ENCODE data around the gene SLC4A11.
"Not testable (repeated sequence)": the region's sequence is repeated elsewhere in the genome, so short reads cannot be mapped to it uniquely, and the experiment has no call there.

Gene SLC4A11

GRCh38 chr20:3229798-3230197, 9.2 kb downstream of the SLC4A11 start:
- no peak overlapping the region for H3K27ac ChIP-seq
- DNase-seq (ENCODE audit: low read depth, low spot score), result no peak

DNA sequence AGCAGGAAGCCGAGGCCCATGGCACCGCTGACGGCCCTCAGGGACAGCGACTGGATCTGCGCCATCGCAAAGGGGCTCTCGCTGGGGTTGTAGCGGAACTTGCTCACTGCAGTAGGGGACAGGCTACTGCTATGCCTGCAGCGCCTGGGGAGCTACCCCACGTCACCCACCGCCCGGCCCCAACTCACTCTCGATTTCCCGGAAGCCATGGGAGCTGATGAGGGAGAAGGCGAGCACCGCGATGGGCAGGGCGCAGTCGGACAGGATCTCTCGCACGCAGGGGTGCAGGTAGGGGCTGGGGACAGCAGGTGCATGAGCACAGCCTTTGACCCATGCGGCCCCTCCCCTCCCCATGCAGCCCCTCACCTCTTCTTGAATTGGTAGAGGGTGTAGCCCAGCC, 9.8 kb downstream of the SLC4A11 start:
- no peak overlapping the region for H3K27ac ChIP-seq
- no peak for DNase-seq (ENCODE audit: low read depth, low spot score)

- no peak overlapping the region for H3K27ac ChIP-seq
- DNase-seq (ENCODE audit: low read depth, low spot score), result no peak
Observed at GRCh38 chr20:3228750-3229032, 10.3 kb downstream of the SLC4A11 start.

- DNase-seq (ENCODE audit: low read depth, low spot score), result no peak
- H3K27ac ChIP-seq, result peak overlapping the region; percentile 59
Observed at GRCh38 chr20:3227936-3228749, 10.8 kb downstream of the SLC4A11 start.

GRCh38 chr20:3227506-3227905, 11.5 kb downstream of the SLC4A11 start:
- peak overlapping the region; percentile 59 for H3K27ac ChIP-seq
- DNase-seq (ENCODE audit: low read depth, low spot score), result no peak

- H3K27ac ChIP-seq, result peak overlapping the region; percentile 59
- DNase-seq (ENCODE audit: low read depth, low spot score), result no peak
Observed at GRCh38 chr20:3226864-3227263, 12.1 kb downstream of the SLC4A11 start.

DNA sequence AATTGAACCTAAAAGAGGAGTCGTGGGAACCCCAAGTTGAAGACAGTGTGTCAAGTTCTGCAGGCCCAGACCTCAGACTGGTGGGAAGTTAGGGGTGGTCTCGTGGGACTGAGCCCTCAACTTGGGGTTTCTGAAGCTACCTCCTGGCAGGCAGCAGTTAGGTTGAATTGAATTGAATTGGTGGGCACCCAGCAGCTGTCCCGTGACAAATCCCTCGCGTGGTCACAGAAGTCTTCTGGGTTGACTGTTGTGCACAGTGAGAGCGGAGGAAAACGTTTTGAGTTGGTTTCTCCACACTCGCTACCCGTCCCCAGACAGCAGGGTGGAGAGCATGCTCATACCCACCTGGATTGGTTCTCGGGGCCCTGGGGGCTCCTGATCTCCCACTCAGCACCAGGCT, 12.9 kb downstream of the SLC4A11 start:
- no peak for DNase-seq (ENCODE audit: low read depth, low spot score)
- peak overlapping the region; percentile 74 for H3K27ac ChIP-seq

- no peak for DNase-seq (ENCODE audit: low read depth, low spot score)
- peak overlapping the region; percentile 74 for H3K27ac ChIP-seq
Observed at GRCh38 chr20:3224681-3225421, 14.1 kb downstream of the SLC4A11 start.

GRCh38 chr20:3223994-3224680, 14.9 kb downstream of the SLC4A11 start:
- peak overlapping the region; percentile 74 for H3K27ac ChIP-seq
- DNase-seq (ENCODE audit: low read depth, low spot score), result no peak

- H3K27ac ChIP-seq, result peak overlapping the region; percentile 74
- DNase-seq (ENCODE audit: low read depth, low spot score), result no peak
Observed at GRCh38 chr20:3223651-3223993, 15.4 kb downstream of the SLC4A11 start.

GRCh38 chr20:3222635-3223600, 16.1 kb downstream of the SLC4A11 start:
- H3K27ac ChIP-seq, result peak overlapping the region; percentile 74
- DNase-seq (ENCODE audit: low read depth, low spot score), result no peak

DNA sequence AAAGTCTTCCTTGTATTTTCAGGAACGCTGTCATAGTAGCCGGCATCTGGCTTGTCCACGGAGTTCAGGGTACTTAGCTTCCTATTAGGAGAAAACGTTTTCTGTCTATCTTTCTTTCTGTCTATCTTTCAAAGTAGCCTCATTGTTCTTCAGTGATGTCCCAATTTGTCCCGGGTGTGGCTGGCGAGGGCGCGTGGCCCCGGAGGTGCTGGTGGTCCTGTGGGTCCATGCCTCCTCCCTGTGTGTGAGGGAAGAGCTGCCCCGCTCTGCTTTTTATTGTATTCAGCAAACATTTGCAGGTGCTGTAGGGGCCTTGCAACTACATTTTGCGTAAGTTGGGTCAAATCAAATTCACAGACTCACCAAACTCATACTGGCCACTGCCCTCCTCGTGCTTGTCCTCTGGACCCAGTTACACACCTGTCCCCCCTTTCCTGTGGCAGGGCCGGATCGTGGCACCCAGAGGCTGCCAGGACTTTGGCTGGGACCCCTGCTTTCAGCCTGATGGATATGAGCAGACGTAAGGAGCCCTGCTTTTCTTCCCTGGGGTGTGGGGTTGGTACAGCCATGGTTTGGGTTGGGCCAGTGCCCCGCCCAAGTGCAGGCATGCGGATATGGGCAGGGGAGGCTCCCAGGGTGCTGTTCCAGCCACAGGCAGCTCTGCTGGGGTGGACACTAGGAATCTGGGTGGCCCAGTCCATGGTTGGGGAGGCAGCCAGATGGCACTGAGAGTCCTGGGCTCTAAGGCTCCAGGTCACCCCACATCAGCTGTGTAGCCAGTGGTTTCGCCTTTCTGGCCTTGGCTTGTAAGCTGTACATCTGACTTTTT, 17.4 kb downstream of the SLC4A11 start:
- H3K27ac ChIP-seq, result peak overlapping the region; percentile 74
- no peak for DNase-seq (ENCODE audit: low read depth, low spot score)

DNA sequence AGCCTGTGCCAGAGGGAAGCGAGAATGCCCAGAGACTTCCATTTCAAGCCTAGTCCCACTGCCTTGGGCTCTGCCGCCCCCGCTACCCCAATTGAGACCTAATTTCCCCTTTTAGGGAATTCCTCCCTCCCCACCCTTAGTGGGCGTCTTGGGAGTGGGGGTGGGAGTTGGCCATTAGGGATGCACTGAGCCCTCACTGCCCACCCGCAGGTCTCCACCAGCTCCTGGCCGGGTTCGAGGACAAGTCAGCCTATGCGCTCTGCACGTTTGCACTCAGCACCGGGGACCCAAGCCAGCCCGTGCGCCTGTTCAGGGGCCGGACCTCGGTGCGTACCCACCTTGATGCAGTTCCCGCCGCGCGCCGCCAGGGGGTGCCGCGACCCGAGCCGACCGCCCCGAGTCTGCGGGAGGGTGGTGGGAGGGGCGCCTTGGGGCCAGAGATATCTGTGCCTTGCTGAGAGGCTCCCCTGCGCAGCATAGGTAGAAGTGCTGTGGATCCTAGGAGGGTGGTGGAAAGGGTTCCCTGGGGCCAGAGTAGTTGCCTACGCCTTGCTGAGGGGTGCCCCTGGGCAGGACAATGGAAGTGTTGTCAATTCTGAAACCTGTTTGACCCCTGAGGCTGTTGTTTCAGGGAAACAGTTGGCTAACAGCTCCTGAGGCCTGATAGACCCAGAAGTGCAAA, 20.5 kb downstream of the SLC4A11 start:
- peak overlapping the region; percentile 5 for H3K27ac ChIP-seq
- no peak for DNase-seq (ENCODE audit: low read depth, low spot score)

DNA sequence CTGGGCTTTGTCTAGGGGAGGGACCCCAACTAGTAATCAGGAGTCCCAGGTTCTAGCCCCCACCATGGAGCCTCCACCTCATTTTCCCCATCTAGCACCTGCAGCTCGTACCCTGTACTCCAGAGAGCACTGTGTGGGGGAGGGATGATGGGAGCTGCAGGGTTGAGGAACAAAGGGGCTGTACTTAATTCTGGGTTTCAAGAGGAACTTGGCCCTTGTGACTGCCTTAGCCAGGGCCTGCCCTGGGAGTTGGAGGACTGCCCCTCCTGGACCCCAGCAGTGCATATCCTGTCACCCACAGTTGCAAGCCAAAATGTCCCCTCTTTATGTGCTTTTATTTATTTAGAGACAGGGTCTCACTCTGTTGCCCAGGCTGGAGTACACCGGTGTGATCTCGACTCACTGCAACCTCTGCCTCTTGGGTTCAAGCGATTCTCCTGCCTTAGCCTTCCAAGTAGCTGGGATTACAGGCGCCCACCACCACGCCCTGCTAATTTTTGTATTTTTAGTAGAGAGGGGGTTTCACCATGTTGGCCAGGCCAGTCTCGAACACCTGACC, 23.6 kb downstream of the SLC4A11 start:
- H3K27ac ChIP-seq; DNase-seq (ENCODE audit: low read depth, low spot score): not testable (repeated sequence)

- no peak overlapping the region for H3K27ac ChIP-seq
- no peak for DNase-seq (ENCODE audit: low read depth, low spot score)
Observed at GRCh38 chr20:3213226-3213625, 25.8 kb downstream of the SLC4A11 start.

DNA sequence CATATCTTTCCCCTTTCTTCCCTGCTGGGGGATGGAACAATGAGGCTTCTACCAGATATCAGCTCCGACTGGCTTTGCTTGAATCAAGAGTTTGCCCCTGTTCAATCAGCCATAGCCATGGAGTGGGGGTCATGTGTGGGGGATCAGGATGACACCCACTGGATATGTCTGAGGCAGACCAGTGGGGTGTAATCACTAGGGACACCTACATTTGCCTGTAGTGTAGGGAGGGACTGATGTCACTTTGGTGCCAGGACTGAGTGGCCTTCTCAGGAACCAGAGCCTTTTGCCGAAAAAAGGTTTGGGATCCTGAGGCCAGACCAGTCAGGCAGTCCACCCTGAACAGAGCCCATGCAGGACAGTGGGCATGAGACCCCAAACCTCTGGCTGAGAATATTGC, 28.6 kb downstream of the SLC4A11 start:
- no peak for DNase-seq (ENCODE audit: low read depth, low spot score)
- H3K27ac ChIP-seq, result no peak overlapping the region

- peak overlapping the region; percentile 75 for H3K27ac ChIP-seq
- DNase-seq (ENCODE audit: low read depth, low spot score), result no peak
Observed at GRCh38 chr20:3209946-3210317, 29.1 kb downstream of the SLC4A11 start.

GRCh38 chr20:3209257-3209945, 29.6 kb downstream of the SLC4A11 start, which contains the start of gene ITPA:
TSS of gene ITPA (plus strand) at chr20:3209498. CDS start at chr20:3209552, 54 bp downstream.
- peak within 1 kb of the TSS; percentile 75 for H3K27ac ChIP-seq
- DNase-seq (ENCODE audit: low read depth, low spot score), result no peak
